HG02759 (cell line): ENCODE measurements around the gene PRDM16.
"Not testable (repeated sequence)": the region's sequence is repeated elsewhere in the genome, so short reads cannot be mapped to it uniquely, and the experiment has no call there.

Experiments used
- ATAC-seq: cut with Tn5 transposase; IDR thresholded peaks from one replicate; pipeline ENCODE4 v1.9.1; 2021; ENCODE audit warnings: mild to moderate bottlenecking, moderate library complexity; ENCODE audit not compliant: unreplicated experiment

Gene PRDM16

GRCh38 chr1:3237570-3237969 is 168.6 kb downstream of the PRDM16 start:
- no peak for ATAC-seq

- ATAC-seq, result no peak
Measured at GRCh38 chr1:3237994-3238702, 169.1 kb downstream of the PRDM16 start.

- no peak for ATAC-seq
Measured at GRCh38 chr1:3238703-3239278, 169.8 kb downstream of the PRDM16 start.

- not testable (repeated sequence) for ATAC-seq
Measured at GRCh38 chr1:3239991-3240390, 171.0 kb downstream of the PRDM16 start.

GRCh38 chr1:3240524-3241235 is 171.7 kb downstream of the PRDM16 start:
- no peak for ATAC-seq

- ATAC-seq, result no peak
Measured at GRCh38 chr1:3241236-3241550, 172.2 kb downstream of the PRDM16 start.

GRCh38 chr1:3241673-3242407 is 172.8 kb downstream of the PRDM16 start:
- ATAC-seq, result no peak

GRCh38 chr1:3242408-3243260 is 173.6 kb downstream of the PRDM16 start:
- no peak for ATAC-seq

- no peak for ATAC-seq
Measured at GRCh38 chr1:3243304-3243703, 174.3 kb downstream of the PRDM16 start.

GRCh38 chr1:3244025-3244926 is 175.3 kb downstream of the PRDM16 start:
- no peak for ATAC-seq

- ATAC-seq, result no peak
Measured at GRCh38 chr1:3244927-3245315, 175.9 kb downstream of the PRDM16 start.

GRCh38 chr1:3245344-3245743 is 176.3 kb downstream of the PRDM16 start:
- ATAC-seq, result no peak

GRCh38 chr1:3245768-3246167 is 176.8 kb downstream of the PRDM16 start:
- ATAC-seq, result no peak

- no peak for ATAC-seq
Measured at GRCh38 chr1:3246251-3246650, 177.2 kb downstream of the PRDM16 start.

GRCh38 chr1:3247521-3248121 is 178.6 kb downstream of the PRDM16 start:
- no peak for ATAC-seq

- ATAC-seq, result no peak
Measured at GRCh38 chr1:3248155-3249141, 179.4 kb downstream of the PRDM16 start.

- no peak for ATAC-seq
Measured at GRCh38 chr1:3249231-3249630, 180.2 kb downstream of the PRDM16 start.
